K562 (cell line): Measurements from ENCODE around the gene FAM124A.

ENCODE experiments used
- ARID2 ChIP-seq: fragments of 450-650 bp; IDR thresholded peaks from 2 replicates; pipeline ENCODE4 v1.6.1; 2017; ENCODE audit warnings: antibody characterized with exemption, mild to moderate bottlenecking
- CBFA2T3 ChIP-seq: fragments of 450-650 bp; IDR thresholded peaks from 2 replicates; pipeline ENCODE4 v1.6.1; 2017
- CHD4 ChIP-seq: fragments of 200-600 bp; sonication (generic); IDR thresholded peaks from 3 replicates; pipeline ENCODE4 v1.6.1; 2012; ENCODE audit warnings: low read depth, mild to moderate bottlenecking, mixed read lengths, low read length, inconsistent platforms; ENCODE audit not compliant: insufficient read depth, insufficient replicate concordance, poor library complexity, severe bottlenecking
- CTCF ChIP-seq, 3 experiments: IDR thresholded peaks in 2 of 3; conservative IDR thresholded peaks in 1 of 3; 2 replicates each; pipeline ENCODE4 v1.5.1; 2011 to 2012; ENCODE audit warnings: low read length in 3 of 3, mild to moderate bottlenecking in 3 of 3, control low read depth in 2 of 3, improper control_type of control experiment in 1 of 3, inconsistent platforms in 1 of 3, low read depth in 1 of 3, mixed read lengths in 1 of 3, moderate library complexity in 1 of 3; ENCODE audit not compliant: insufficient read depth in 2 of 3
- EZH2 ChIP-seq: IDR thresholded peaks from 2 replicates; pipeline ENCODE4 v1.6.1; 2012; ENCODE audit warnings: low read depth, mild to moderate bottlenecking, inconsistent platforms, low read length, borderline replicate concordance
- MECOM ChIP-seq: fragments of 250-450 bp; sonication (Bioruptor Pico); IDR thresholded peaks from 2 replicates; pipeline ENCODE4 v1.8.0; 2022; ENCODE audit warnings: inconsistent platforms
- MTF1 ChIP-seq: fragments of 250-450 bp; sonication (Bioruptor Pico); IDR thresholded peaks from 2 replicates; pipeline ENCODE4 v1.9.0; 2021; ENCODE audit warnings: moderate library complexity, mild to moderate bottlenecking, inconsistent platforms, borderline replicate concordance
- NFYB ChIP-seq: IDR thresholded peaks from 2 replicates; pipeline ENCODE4 v1.6.1; 2011; ENCODE audit warnings: mild to moderate bottlenecking, moderate library complexity; ENCODE audit not compliant: insufficient read length; ENCODE audit errors: extremely low read depth
- NR1H2 ChIP-seq: sonication (generic); formaldehyde crosslinking; IDR thresholded peaks from 2 replicates; pipeline ENCODE4 v1.4.0; 2020; ENCODE audit warnings: mild to moderate bottlenecking, missing genetic modification reagents
- NR3C1 ChIP-seq: sonication (generic); formaldehyde crosslinking; IDR thresholded peaks from 2 replicates; pipeline ENCODE4 v1.8.1; 2022; ENCODE audit warnings: missing genetic modification reagents
- POLR2AphosphoS5 ChIP-seq: IDR thresholded peaks from 2 replicates; pipeline ENCODE4 v1.6.1; 2011; ENCODE audit warnings: mild to moderate bottlenecking, low read depth, low read length, moderate library complexity; ENCODE audit not compliant: control insufficient read depth, insufficient read depth
- RFX1 ChIP-seq: fragments of 450-650 bp; IDR thresholded peaks from 2 replicates; pipeline ENCODE4 v1.6.1; 2016; ENCODE audit warnings: mild to moderate bottlenecking, moderate library complexity
- SRSF3 ChIP-seq: fragments of 200-400 bp; formaldehyde crosslinking; IDR thresholded peaks from 2 replicates; pipeline ENCODE4 v1.6.1; 2016; ENCODE audit warnings: mild to moderate bottlenecking, low read length, moderate library complexity; ENCODE audit not compliant: insufficient read depth

DNA sequence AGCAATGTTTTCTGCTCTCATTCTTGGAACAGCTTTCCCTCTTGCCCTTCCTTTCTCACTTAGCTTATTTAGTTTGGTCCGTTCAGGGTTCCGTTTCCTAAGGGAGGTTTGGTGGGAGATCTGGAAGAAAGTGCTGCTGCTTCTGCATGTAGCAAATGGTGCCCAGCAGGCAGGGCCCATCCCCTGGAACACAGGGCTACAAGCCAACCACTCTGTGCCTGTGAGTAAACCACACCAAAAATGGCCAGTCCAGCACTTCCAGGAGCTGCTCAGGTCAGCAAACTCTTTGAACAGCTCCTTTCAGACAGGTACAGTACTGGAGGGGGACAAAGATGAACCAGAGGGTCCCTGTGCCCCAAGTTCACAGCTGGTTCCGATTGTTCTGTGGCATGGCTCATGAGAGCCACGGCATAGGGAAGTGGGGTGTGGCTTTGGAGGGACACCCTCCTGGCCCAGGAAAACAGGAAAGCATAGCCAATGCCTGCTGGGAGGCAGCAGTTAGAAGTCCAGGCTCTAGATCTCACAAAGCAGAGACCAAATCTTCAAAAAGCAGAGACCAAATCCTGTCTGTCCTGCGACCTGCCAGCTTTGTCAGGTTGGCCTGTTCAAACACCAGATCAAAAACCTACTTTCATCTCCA, 39.5 kb downstream of the FAM124A start:
- TF ChIP-seq SRSF3 (no peak), MECOM (CRISPR knock-in tag) (no peak), POLR2AphosphoS5 (no peak), NR1H2 (CRISPR knock-in tag) (no peak), EZH2 (no peak), RFX1 (no peak), CBFA2T3 (no peak), NFYB (no peak), CHD4 (no peak), ARID2 (no peak), NR3C1 (no peak), MTF1 (CRISPR knock-in tag) (no peak), CTCF (IDR thresholded peaks at IDR 0.05 in 2 of 3, conservative IDR thresholded peaks at IDR 0.05 in 1 of 3; ENCODE audit: insufficient read depth in 2 of 3, low read depth in 1 of 3, low read length in 3 of 3) (no peak)
